Measurements from ENCODE around the gene ENDOV. TPM values are rescaled to one million over a fixed set of nuclear protein-coding genes. Genes with fewer than 3 reads are reported as not detected.

Gene ENDOV
- total RNA-seq, 4 donors from 2014 or later, result 2.0 to 17.5 (median 9.9) TPM

GRCh38 chr17:80374732-80375585, 40.0 kb upstream of the ENDOV start:
- TF ChIP-seq CTCF (IDR thresholded peaks at IDR 0.05; ENCODE audit: low read depth), result no peak

DNA sequence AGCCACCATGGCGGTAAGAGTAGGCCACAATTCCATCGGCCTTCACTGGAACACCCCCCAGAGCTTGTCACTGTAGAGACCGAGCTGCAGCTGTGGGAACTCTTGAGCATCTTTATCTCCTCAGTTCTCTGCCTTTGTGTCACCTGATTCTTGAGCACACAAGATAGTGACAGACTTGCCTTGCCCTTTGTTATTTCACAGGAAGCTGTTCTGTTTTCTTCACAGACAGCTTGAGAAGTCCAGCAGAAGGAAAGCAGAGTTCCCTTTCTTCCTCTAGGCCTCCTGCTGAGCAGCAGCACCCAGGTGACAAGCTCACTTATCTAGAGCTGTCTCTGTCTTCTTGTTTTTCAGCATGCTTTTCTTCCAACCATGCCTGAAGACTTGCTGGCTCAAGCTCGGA, 38.4 kb upstream of the ENDOV start:
- no peak for TF ChIP-seq CTCF (IDR thresholded peaks at IDR 0.05; ENCODE audit: low read depth)

GRCh38 chr17:80377798-80378197, 37.2 kb upstream of the ENDOV start:
- no peak for TF ChIP-seq CTCF (IDR thresholded peaks at IDR 0.05; ENCODE audit: low read depth)

DNA sequence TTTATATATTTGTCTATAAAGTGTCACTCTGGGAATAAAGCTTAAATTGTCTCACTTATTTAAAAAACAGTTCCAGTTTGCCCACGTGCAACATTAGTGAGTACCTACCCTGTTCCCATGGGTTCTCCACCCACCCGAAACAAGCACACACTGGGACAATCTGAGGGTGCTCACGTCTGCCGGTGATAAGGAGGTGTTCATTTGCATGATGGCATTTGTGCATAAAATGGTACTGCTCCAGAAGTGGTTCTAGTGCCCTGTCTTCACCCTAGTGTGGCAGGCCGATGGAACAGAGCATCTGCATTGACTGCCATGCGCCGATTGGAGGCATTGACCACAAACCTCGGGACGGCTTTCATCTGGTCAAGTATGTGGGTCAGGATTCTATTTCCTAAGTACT, 35.6 kb upstream of the ENDOV start:
- TF ChIP-seq CTCF (IDR thresholded peaks at IDR 0.05; ENCODE audit: low read depth), result no peak

- TF ChIP-seq CTCF (IDR thresholded peaks at IDR 0.05; ENCODE audit: low read depth), result no peak
These were observed 34.9 kb upstream of the ENDOV start for GRCh38 chr17:80380068-80380467.

- TF ChIP-seq CTCF (IDR thresholded peaks at IDR 0.05; ENCODE audit: low read depth), result no peak
These were observed 34.4 kb upstream of the ENDOV start for GRCh38 chr17:80380555-80381002.

GRCh38 chr17:80381416-80381923, 33.5 kb upstream of the ENDOV start:
- no peak for TF ChIP-seq CTCF (IDR thresholded peaks at IDR 0.05; ENCODE audit: low read depth)
